SKM-1 treated with dmso at 0.1 percent for 144 hours (cell line): ENCODE data around the gene REV1.

Source experiments
- DNase-seq: peaks from one replicate; lab custom pipeline; 2025; ENCODE audit not compliant: unreplicated experiment; lab: John Stamatoyannopoulos, UW

REV1 gene

GRCh38 chr2:99451280-99451679 is 38.5 kb downstream of the REV1 start:
- DNase-seq = no peak

GRCh38 chr2:99450199-99450598 is 39.6 kb downstream of the REV1 start:
- DNase-seq = no peak

GRCh38 chr2:99448556-99448955 is 41.3 kb downstream of the REV1 start:
- no peak for DNase-seq

- DNase-seq = no peak
Measured at GRCh38 chr2:99445065-99445464, 44.8 kb downstream of the REV1 start.

GRCh38 chr2:99444222-99444621 is 45.6 kb downstream of the REV1 start:
- DNase-seq = no peak

GRCh38 chr2:99442837-99443236 is 47.0 kb downstream of the REV1 start:
- DNase-seq = no peak

- DNase-seq = no peak
Measured at GRCh38 chr2:99439971-99440505, 49.8 kb downstream of the REV1 start.

- no peak for DNase-seq
Measured at GRCh38 chr2:99436874-99437273, 52.9 kb downstream of the REV1 start.

GRCh38 chr2:99433340-99433739 is 56.5 kb downstream of the REV1 start:
- no peak for DNase-seq

- DNase-seq = no peak
Measured at GRCh38 chr2:99431587-99432275, 58.1 kb downstream of the REV1 start.

- DNase-seq = no peak
Measured at GRCh38 chr2:99430614-99431291, 59.1 kb downstream of the REV1 start.

GRCh38 chr2:99425022-99425421 is 64.8 kb downstream of the REV1 start:
- no peak for DNase-seq

GRCh38 chr2:99424371-99424770 is 65.4 kb downstream of the REV1 start:
- DNase-seq = no peak

GRCh38 chr2:99422599-99422998 is 67.2 kb downstream of the REV1 start:
- no peak for DNase-seq

- no peak for DNase-seq
Measured at GRCh38 chr2:99421469-99421868, 68.3 kb downstream of the REV1 start.

GRCh38 chr2:99420751-99421299 is 69.0 kb downstream of the REV1 start:
- DNase-seq = no peak

GRCh38 chr2:99420031-99420430 is 69.8 kb downstream of the REV1 start:
- no peak for DNase-seq

- DNase-seq = no peak
Measured at GRCh38 chr2:99417396-99417795, 72.4 kb downstream of the REV1 start.

- no peak for DNase-seq
Measured at GRCh38 chr2:99414566-99414965, 75.3 kb downstream of the REV1 start.

- DNase-seq = no peak
Measured at GRCh38 chr2:99410276-99410675, 79.5 kb downstream of the REV1 start.

- DNase-seq = no peak
Measured at GRCh38 chr2:99406137-99406536, 83.7 kb downstream of the REV1 start.
